PC-3 (cell line): Measurements from ENCODE around the gene HIVEP3. TPM values are rescaled to one million over a fixed set of nuclear protein-coding genes. Genes with fewer than 3 reads are reported as not detected.

ENCODE experiments used
- ATAC-seq: fragments of 200-7000 bp; cut with Tn5 transposase; 2 replicates; pipeline ENCODE4 v1.9.1; 2020; ENCODE audit warnings: mild to moderate bottlenecking, moderate library complexity
- BruUV-seq: library from RNA; stranded (reverse); fragments of 400-500 nt; replicated peaks from 2 replicates; lab custom pipeline; 2021; lab: Mats Ljungman, UMichigan
- CTCF ChIA-PET: fragments of 300-600 bp; sonication (Branson Sonifier 250); formaldehyde crosslinking; loops from one replicate; lab custom pipeline; 2022; ENCODE audit warnings: antibody characterized with exemption; lab: Charles Lee
- POLR2A ChIA-PET: fragments of 300-600 bp; sonication (Branson Sonifier 250); formaldehyde crosslinking; loops from one replicate; lab custom pipeline; 2022; ENCODE audit warnings: antibody characterized with exemption; ENCODE audit not compliant: unreplicated experiment; lab: Charles Lee
- DNase-seq: peaks from one replicate; pipeline ENCODE4 v3.0.0-alpha.2; 2015
- H2AFZ ChIP-seq: fragments of 300-600 bp; sonication (generic); 2 replicates; pipeline ENCODE4 v1.6.0; 2016; ENCODE audit warnings: antibody characterized with exemption, low read length
- H3F3A ChIP-seq: fragments of 300-600 bp; sonication (generic); one replicate; pipeline ENCODE4 v1.6.0; 2017; ENCODE audit warnings: antibody characterized with exemption, low read length, control low read depth, mild to moderate bottlenecking; ENCODE audit not compliant: unreplicated experiment
- H3K27ac ChIP-seq: fragments of 300-600 bp; sonication (generic); 2 replicates; pipeline ENCODE4 v1.5.1; 2016; ENCODE audit warnings: mild to moderate bottlenecking, low read length
- H3K27me3 ChIP-seq: fragments of 300-600 bp; sonication (generic); 2 replicates; pipeline ENCODE4 v1.6.1; 2016; ENCODE audit warnings: low read length, mixed read lengths
- H3K36me3 ChIP-seq: fragments of 300-600 bp; sonication (generic); 2 replicates; pipeline ENCODE4 v1.6.1; 2016; ENCODE audit warnings: low read depth, mixed run types, low read length, mixed read lengths
- H3K4me1 ChIP-seq: fragments of 300-600 bp; sonication (generic); 2 replicates; pipeline ENCODE4 v1.5.1; 2016; ENCODE audit warnings: low read length; ENCODE audit not compliant: insufficient read depth
- H3K4me2 ChIP-seq: fragments of 300-600 bp; sonication (generic); 2 replicates; pipeline ENCODE4 v1.6.0; 2016; ENCODE audit warnings: low read length
- H3K4me3 ChIP-seq: fragments of 300-600 bp; sonication (generic); 2 replicates; pipeline ENCODE4 v1.5.1; 2016; ENCODE audit warnings: mild to moderate bottlenecking, low read length, mixed read lengths
- H3K79me2 ChIP-seq: fragments of 300-600 bp; sonication (generic); 2 replicates; pipeline ENCODE4 v1.6.1; 2017; ENCODE audit warnings: low read length, mixed read lengths
- H3K9ac ChIP-seq: fragments of 300-600 bp; sonication (generic); 2 replicates; pipeline ENCODE4 v1.6.0; 2016; ENCODE audit warnings: mild to moderate bottlenecking, low read length
- H3K9me2 ChIP-seq: fragments of 300-600 bp; sonication (generic); replicated peaks from 2 replicates; pipeline ENCODE4 v1.6.1; 2016; ENCODE audit warnings: mixed run types, low read length, mixed read lengths
- H3K9me3 ChIP-seq: fragments of 300-600 bp; sonication (generic); 2 replicates; pipeline ENCODE4 v1.6.1; 2016; ENCODE audit warnings: low read length, mixed read lengths
- H4K20me1 ChIP-seq: fragments of 300-600 bp; sonication (generic); 2 replicates; pipeline ENCODE4 v1.6.1; 2016; ENCODE audit warnings: low read length, mixed read lengths
- CTCF ChIP-seq: fragments of 300-600 bp; sonication (generic); conservative IDR thresholded peaks from 2 replicates; pipeline ENCODE4 v1.5.1; 2017; ENCODE audit warnings: antibody characterized with exemption, low read depth, mild to moderate bottlenecking, low read length
- EZH2 ChIP-seq: fragments of 300-600 bp; sonication (generic); IDR thresholded peaks from one replicate; pipeline ENCODE4 v1.6.1; 2017; ENCODE audit warnings: antibody characterized with exemption, mild to moderate bottlenecking, low read length; ENCODE audit not compliant: unreplicated experiment
- EZH2phosphoT487 ChIP-seq: fragments of 300-600 bp; sonication (generic); IDR thresholded peaks from 2 replicates; pipeline ENCODE4 v1.6.1; 2018; ENCODE audit warnings: mild to moderate bottlenecking, antibody characterized with exemption, low read length, borderline replicate concordance
- intact Hi-C: fragments of 100-400 bp; cut with micrococcal nuclease; formaldehyde crosslinking; loops from 2 replicates; pipeline ENCODE4 v1.9.0; 2023
- total RNA-seq: library from RNA; depleted of rRNA; stranded (reverse); fragments of >200 nt; gene quantifications from 2 replicates; pipeline ENCODE4 v1.2.3, GENCODE V29; 2014

The HIVEP3 gene
- total RNA-seq, 1 experiment from 2014 or later = 9.8 TPM

DNA sequence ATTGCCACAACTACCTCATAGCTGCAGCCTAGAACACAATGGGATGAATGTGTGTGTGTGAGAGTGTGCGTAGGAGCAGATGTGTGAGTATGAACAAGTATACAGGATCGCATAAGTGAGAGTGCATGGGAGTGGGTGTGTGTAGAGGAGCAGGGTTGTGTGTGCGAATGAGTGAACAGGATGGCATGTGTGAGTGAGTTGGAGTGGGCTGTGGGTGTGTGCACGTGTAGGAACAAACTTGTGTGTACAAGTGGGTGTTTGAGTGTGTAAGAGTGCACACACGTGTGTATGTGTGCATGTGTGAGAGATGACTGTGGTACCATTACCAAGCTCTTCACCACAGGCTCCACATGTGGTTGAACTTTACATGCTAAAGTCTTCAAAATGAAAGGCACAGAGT lies 258.8 kb downstream of the HIVEP3 start:
- H3F3A ChIP-seq = no peaks in the 10 kb centered on the region
- ChIA-PET POLR2A (no interaction called here), CTCF (no interaction called here)
- ATAC-seq (no peak), DNase-seq (no peak)
- H4K20me1 ChIP-seq = no peaks in the 10 kb centered on the region
- intact Hi-C loops = loop anchor here (5.0 to 10.0 kb wide), 2 partner anchors 33 to 85 kb away; no protein-coding TSS in a partner anchor
- H3K9me3 ChIP-seq = no peaks in the 10 kb centered on the region
- H3K79me2 ChIP-seq = no peaks in the 10 kb centered on the region
- no peaks in the 10 kb centered on the region for H3K27me3 ChIP-seq
- no peak overlapping the region for H3K9ac ChIP-seq
- no peak overlapping the region for H3K4me3 ChIP-seq
- no TSS peak for BruUV-seq
- no peak overlapping the region for H2AFZ ChIP-seq
- peaks cover 16% of the 10 kb centered on the region for H3K4me1 ChIP-seq
- H3K27ac ChIP-seq = no peak overlapping the region
- no peak overlapping the region for H3K4me2 ChIP-seq
- no peaks in the 10 kb centered on the region for H3K36me3 ChIP-seq
- no peaks in the 10 kb centered on the region for H3K9me2 ChIP-seq
- TF ChIP-seq EZH2phosphoT487 (no peak), CTCF (no peak), EZH2 (no peak)

GRCh38 chr1:41659159-41659495 lies 259.6 kb downstream of the HIVEP3 start:
- H3K4me3 ChIP-seq = no peak overlapping the region
- TF ChIP-seq EZH2phosphoT487 (no peak), EZH2 (no peak), CTCF (no peak)
- DNase-seq (no peak), ATAC-seq (no peak)
- H3K9me2 ChIP-seq = no peaks in the 10 kb centered on the region
- H3K9me3 ChIP-seq = no peaks in the 10 kb centered on the region
- H3K9ac ChIP-seq = no peak overlapping the region
- no peak overlapping the region for H3K27ac ChIP-seq
- no peaks in the 10 kb centered on the region for H3K79me2 ChIP-seq
- H3K27me3 ChIP-seq = no peaks in the 10 kb centered on the region
- ChIA-PET CTCF (no interaction called here), POLR2A (no interaction called here)
- H3F3A ChIP-seq = no peaks in the 10 kb centered on the region
- H3K4me2 ChIP-seq = no peak overlapping the region
- H2AFZ ChIP-seq = no peak overlapping the region
- H4K20me1 ChIP-seq = no peaks in the 10 kb centered on the region
- peaks cover 8% of the 10 kb centered on the region for H3K4me1 ChIP-seq
- BruUV-seq = no TSS peak
- intact Hi-C loops = no loop called here
- no peaks in the 10 kb centered on the region for H3K36me3 ChIP-seq

- POLR2A ChIA-PET = no interaction called here
- H3K36me3 ChIP-seq = no peaks in the 10 kb centered on the region
- no TSS peak for BruUV-seq
- H3K9me3 ChIP-seq = no peaks in the 10 kb centered on the region
- TF ChIP-seq EZH2phosphoT487 (no peak), CTCF (no peak), EZH2 (no peak)
- H3K9ac ChIP-seq = no peak overlapping the region
- no peaks in the 10 kb centered on the region for H4K20me1 ChIP-seq
- intact Hi-C loops = no loop called here
- H3K27ac ChIP-seq = no peak overlapping the region
- peaks cover 8% of the 10 kb centered on the region for H3K4me1 ChIP-seq
- no peak for ATAC-seq
- CTCF ChIA-PET = no interaction called here
- no peaks in the 10 kb centered on the region for H3K9me2 ChIP-seq
- no peak overlapping the region for H3K4me3 ChIP-seq
- H3K79me2 ChIP-seq = no peaks in the 10 kb centered on the region
- no peak overlapping the region for H3K4me2 ChIP-seq
- no peaks in the 10 kb centered on the region for H3K27me3 ChIP-seq
- no peaks in the 10 kb centered on the region for H3F3A ChIP-seq
- DNase-seq = no peak
- H2AFZ ChIP-seq = no peak overlapping the region
Observed at GRCh38 chr1:41658431-41659158, 260.1 kb downstream of the HIVEP3 start.
